ENCODE measurements around the gene NDUFS4.

DNA sequence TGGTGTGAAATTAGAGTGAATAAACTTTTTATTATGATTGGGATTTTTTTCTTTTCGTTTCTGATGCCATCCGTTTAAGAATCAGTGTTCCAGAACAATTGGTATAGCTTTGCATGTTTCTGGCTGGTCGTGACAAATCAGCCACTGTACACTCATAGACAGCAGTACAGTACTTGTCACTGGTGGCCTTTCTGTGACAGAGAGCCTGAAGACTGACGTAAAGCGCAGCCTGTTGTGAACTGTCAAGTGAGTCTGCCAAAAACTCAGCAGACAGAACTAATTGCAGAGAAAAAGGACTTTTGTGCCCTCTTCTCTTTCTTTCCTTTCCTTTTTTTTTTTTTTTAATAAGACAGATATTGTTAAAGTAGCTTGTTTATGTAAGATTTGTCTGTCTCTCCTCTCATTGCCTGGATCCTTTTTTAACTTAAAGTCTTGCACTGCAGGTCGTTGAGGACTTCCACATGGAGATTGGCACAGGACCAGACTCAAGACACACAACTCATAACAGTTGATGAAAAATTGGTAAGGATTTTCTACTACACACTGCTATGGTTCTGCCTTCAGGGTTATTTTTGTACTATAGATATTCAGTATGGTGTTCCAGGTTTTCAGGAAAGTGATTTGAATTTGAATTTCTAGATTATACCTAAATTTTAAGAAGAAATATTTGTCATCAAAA is 42.7 kb downstream of the NDUFS4 start:
- TF ChIP-seq, protein P1, sequence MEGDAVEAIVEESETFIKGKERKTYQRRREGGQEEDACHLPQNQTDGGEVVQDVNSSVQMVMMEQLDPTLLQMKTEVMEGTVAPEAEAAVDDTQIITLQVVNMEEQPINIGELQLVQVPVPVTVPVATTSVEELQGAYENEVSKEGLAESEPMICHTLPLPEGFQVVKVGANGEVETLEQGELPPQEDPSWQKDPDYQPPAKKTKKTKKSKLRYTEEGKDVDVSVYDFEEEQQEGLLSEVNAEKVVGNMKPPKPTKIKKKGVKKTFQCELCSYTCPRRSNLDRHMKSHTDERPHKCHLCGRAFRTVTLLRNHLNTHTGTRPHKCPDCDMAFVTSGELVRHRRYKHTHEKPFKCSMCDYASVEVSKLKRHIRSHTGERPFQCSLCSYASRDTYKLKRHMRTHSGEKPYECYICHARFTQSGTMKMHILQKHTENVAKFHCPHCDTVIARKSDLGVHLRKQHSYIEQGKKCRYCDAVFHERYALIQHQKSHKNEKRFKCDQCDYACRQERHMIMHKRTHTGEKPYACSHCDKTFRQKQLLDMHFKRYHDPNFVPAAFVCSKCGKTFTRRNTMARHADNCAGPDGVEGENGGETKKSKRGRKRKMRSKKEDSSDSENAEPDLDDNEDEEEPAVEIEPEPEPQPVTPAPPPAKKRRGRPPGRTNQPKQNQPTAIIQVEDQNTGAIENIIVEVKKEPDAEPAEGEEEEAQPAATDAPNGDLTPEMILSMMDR (IDR thresholded peaks at IDR 0.05; ENCODE audit: insufficient read depth, low read depth, low read length): no peak
- no peak for TF ChIP-seq EZH2 (IDR thresholded peaks at IDR 0.05; ENCODE audit: insufficient read depth, low read length)

Measured in astrocyte (in vitro differentiated cells and primary cell).